Body of pancreas (tissue), 4 donors: Measurements from ENCODE around the gene CYP2E1. TPM values are rescaled to one million over a fixed set of nuclear protein-coding genes. Genes with fewer than 3 reads are reported as not detected.
"Not testable (repeated sequence)": the region's sequence is repeated elsewhere in the genome, so short reads cannot be mapped to it uniquely, and the experiment has no call there.

ENCODE experiments used
- ATAC-seq: fragments of 150-250 bp; one replicate; pipeline ENCODE4 v1.9.1; 2016
- DNase-seq, 4 donors: peaks; one replicate each; pipeline ENCODE4 v3.0.0-alpha.2; 2019
- H3K27ac ChIP-seq, 4 donors: fragments of 200-600 bp; sonication (generic); 1 replicate in 3 of 4; 2 replicates in 1 of 4; pipeline versions ENCODE4 v1.5.1 to v1.6.1; 2016 to 2019; ENCODE audit warnings: mild to moderate bottlenecking in 1 of 4, mixed read lengths in 1 of 4, moderate library complexity in 1 of 4
- H3K27me3 ChIP-seq, 2 donors: fragments of 200-600 bp; sonication (generic); one replicate each; pipeline ENCODE4 v1.6.0; 2016; ENCODE audit warnings: mild to moderate bottlenecking in 1 of 2
- H3K36me3 ChIP-seq, 2 donors: fragments of 200-600 bp; sonication (generic); replicated peaks in 1 of 2; 2 replicates each; pipeline ENCODE4 v1.5.1; 2016; ENCODE audit warnings: low read depth in 2 of 2; ENCODE audit not compliant: insufficient read depth in 1 of 2
- H3K4me1 ChIP-seq: fragments of 200-600 bp; sonication (generic); one replicate; pipeline ENCODE4 v1.6.0; 2016
- H3K4me3 ChIP-seq, 2 donors: fragments of 200-600 bp; sonication (generic); 1 replicate in 1 of 2; 2 replicates in 1 of 2; pipeline ENCODE4 v1.5.1; 2016 to 2019
- H3K9me3 ChIP-seq, 3 donors: fragments of 200-600 bp; sonication (generic); 1 replicate in 2 of 3; 2 replicates in 1 of 3; pipeline ENCODE4 v1.5.1; 2016
- CTCF ChIP-seq, 7 experiments: fragments of 450-650 bp in 4 of 7; fragments of 200-600 bp in 3 of 7; sonication (generic) in 3 of 7; IDR thresholded peaks; one replicate each; pipeline ENCODE4 v1.5.1; 2016 to 2019; ENCODE audit warnings: antibody characterized with exemption in 7 of 7
- POLR2A ChIP-seq, 3 donors: fragments of 450-650 bp; IDR thresholded peaks; one replicate each; pipeline ENCODE4 v1.6.1; 2016; ENCODE audit warnings: antibody characterized with exemption in 3 of 3, mild to moderate bottlenecking in 2 of 3
- WGBS, 2 donors: methylation state at CpG; one replicate each; pipeline ENCODE4 v1.1.5; 2017; 5-methylcytosine and 5-hydroxymethylcytosine counted together
- intact Hi-C: fragments of 100-400 bp; cut with DNase I; formaldehyde crosslinking; loops from one replicate; pipeline ENCODE4 v1.15.1; 2023
- total RNA-seq, 2 donors: library from RNA; depleted of rRNA; stranded (reverse); fragments of >200 nt; gene quantifications; one replicate each; pipeline ENCODE4 v1.1.0, GENCODE V29; 2016

CYP2E1 gene
- total RNA-seq, 2 donors from 2014 or later = 3.9 to 18.1 TPM

- DNase-seq (no peak), ATAC-seq (no peak)
- Histone ChIP-seq H3K4me1 (peaks cover 30% of the 10 kb centered on the region), H3K27me3 (no peaks in the 10 kb centered on the region), H3K27ac (no peak overlapping the region), H3K4me3 (no peak overlapping the region), H3K9me3 (no peaks in the 10 kb centered on the region), H3K36me3 (no peaks in the 10 kb centered on the region)
- intact Hi-C loops = no loop called here
- TF ChIP-seq POLR2A (IDR thresholded peaks at IDR 0.05) = no peak
- TF ChIP-seq CTCF (IDR thresholded peaks at IDR 0.05) = no peak
- WGBS, 2 donors = 85 to 89% methylated on average over 4 of the region's 4 CpGs
These were observed 17.5 kb upstream of the CYP2E1 start for GRCh38 chr10:133509700-133510099.

GRCh38 chr10:133511408-133511807 lies 15.8 kb upstream of the CYP2E1 start:
- no peaks in the 10 kb centered on the region for H3K36me3 ChIP-seq
- H3K4me3 ChIP-seq = no peak overlapping the region
- intact Hi-C loops = no loop called here
- WGBS, 2 donors = 37 to 38% methylated on average over 4 of the region's 4 CpGs
- H3K27me3 ChIP-seq = no peaks in the 10 kb centered on the region
- H3K9me3 ChIP-seq = no peaks in the 10 kb centered on the region
- ATAC-seq = no peak
- H3K27ac ChIP-seq = no peak overlapping the region
- TF ChIP-seq POLR2A (IDR thresholded peaks at IDR 0.05) (no peak), CTCF (IDR thresholded peaks at IDR 0.05) (no peak)
- peaks cover 43% of the 10 kb centered on the region for H3K4me1 ChIP-seq
- DNase-seq = no peak

DNA sequence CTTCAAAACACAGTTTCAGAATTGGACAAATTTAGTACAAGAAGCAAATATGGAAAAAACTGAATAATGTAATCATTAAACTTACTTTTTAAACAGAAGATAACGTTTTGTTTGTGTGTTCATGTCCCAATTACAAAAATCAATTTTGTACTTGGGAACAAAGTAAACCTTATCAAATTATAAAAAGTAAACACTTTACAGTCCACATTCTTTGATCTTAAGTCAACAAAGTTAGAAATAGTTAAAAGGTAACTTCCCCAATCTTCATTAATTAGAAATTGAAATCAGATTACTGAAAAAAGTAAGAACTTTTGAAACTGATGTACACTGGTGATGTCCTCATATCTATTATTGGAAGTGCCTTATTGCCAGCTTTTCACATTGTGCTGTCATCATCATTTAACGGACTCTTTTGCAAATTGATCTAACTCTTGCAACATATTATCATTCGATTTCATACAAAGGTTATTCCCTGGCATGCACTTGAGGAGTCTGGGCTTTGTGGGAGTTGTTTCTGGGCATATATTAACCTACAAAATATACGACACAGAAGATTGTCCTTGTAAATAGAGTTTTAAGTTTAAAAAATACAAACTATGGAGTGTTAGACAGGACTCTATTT lies 15.1 kb upstream of the CYP2E1 start:
- H3K4me3 ChIP-seq = no peak overlapping the region
- TF ChIP-seq CTCF (IDR thresholded peaks at IDR 0.05) = no peak
- no peak for TF ChIP-seq POLR2A (IDR thresholded peaks at IDR 0.05)
- DNase-seq (no peak), ATAC-seq (peak; percentile 69)
- H3K36me3 ChIP-seq = no peaks in the 10 kb centered on the region
- no peaks in the 10 kb centered on the region for H3K9me3 ChIP-seq
- H3K4me1 ChIP-seq = peaks cover 43% of the 10 kb centered on the region
- no peaks in the 10 kb centered on the region for H3K27me3 ChIP-seq
- WGBS, 2 donors = 6 to 7% methylated on average over 4 of the region's 4 CpGs
- H3K27ac ChIP-seq = no peak overlapping the region
- intact Hi-C loops = no loop called here

GRCh38 chr10:133515471-133515870 lies 11.7 kb upstream of the CYP2E1 start:
- no peak for TF ChIP-seq CTCF (IDR thresholded peaks at IDR 0.05)
- no peak for TF ChIP-seq POLR2A (IDR thresholded peaks at IDR 0.05)
- Histone ChIP-seq H3K27ac (no peak overlapping the region), H3K9me3 (no peaks in the 10 kb centered on the region), H3K4me3 (no peak overlapping the region), H3K4me1 (peaks cover 45% of the 10 kb centered on the region), H3K27me3 (no peaks in the 10 kb centered on the region), H3K36me3 (no peaks in the 10 kb centered on the region)
- intact Hi-C loops = no loop called here
- DNase-seq (no peak), ATAC-seq (no peak)
- 76% methylated on average over 4 of the region's 4 CpGs for WGBS, 2 donors

DNA sequence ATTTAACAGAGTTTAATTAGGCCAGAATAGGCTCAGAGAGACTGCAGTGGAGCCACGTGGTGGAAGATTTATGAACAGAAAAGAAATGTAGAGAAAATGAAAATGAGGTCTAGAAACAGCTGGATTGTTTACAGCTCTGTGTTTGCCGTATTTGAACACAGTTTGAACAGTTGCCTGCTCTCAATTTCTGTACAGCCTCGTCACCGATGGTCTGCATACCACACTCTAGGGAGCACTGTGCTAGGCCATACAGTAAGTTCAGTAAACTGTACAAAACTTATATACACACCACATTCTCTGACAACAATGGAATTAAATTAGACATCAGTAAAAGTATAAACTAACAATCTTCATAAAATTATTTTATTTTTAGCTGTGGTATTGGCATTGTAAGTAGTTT lies 11.1 kb upstream of the CYP2E1 start:
- intact Hi-C loops = no loop called here
- Histone ChIP-seq H3K4me1 (peaks cover 48% of the 10 kb centered on the region), H3K9me3 (no peaks in the 10 kb centered on the region), H3K4me3 (no peak overlapping the region), H3K27ac (no peak overlapping the region), H3K27me3 (no peaks in the 10 kb centered on the region), H3K36me3 (no peaks in the 10 kb centered on the region)
- WGBS, 2 donors = 47 to 50% methylated on average over 4 of the region's 4 CpGs
- no peak for TF ChIP-seq CTCF (IDR thresholded peaks at IDR 0.05)
- TF ChIP-seq POLR2A (IDR thresholded peaks at IDR 0.05) = no peak
- DNase-seq (no peak), ATAC-seq (no peak)

DNA sequence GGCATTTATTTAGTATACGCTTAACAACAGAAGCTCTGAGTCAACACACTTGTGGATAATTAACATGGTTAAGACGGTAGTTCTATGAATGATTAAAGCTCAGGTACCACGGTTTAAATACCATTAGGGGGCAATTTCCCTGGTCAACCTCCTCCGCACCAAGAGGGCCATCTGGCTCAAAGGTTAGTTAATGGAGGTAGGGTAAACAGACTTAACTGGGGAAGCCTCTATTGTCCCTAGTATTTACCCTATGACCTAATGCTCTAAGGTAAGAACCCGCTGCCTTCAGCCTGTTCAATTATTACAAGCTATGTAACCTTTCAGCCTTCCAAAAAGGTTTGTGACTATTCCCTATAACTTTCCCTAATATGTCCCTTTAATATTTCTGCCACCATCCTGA lies 8.6 kb upstream of the CYP2E1 start:
- ATAC-seq, H3K36me3 ChIP-seq, H3K9me3 ChIP-seq, H3K27ac ChIP-seq, DNase-seq, H3K27me3 ChIP-seq, intact Hi-C loops, H3K4me3 ChIP-seq: not testable (repeated sequence)
- WGBS, 2 donors = 78 to 84% methylated on average over 5 of the region's 5 CpGs
- H3K4me1 ChIP-seq = peaks cover 24% of the 10 kb centered on the region
